ENCODE results near the gene TIMP1. TPM values are rescaled to one million over a fixed set of nuclear protein-coding genes. Genes with fewer than 3 reads are reported as not detected.

TIMP1 gene
- total and polyA plus RNA-seq, 2 of the 13 experiments (the other 11 are each of a cell fraction or from before 2014, with no cell fraction given), result 12.3 to 45.8 TPM

GRCh38 chrX:47586043-47586787 lies 4.0 kb downstream of the TIMP1 start:
- in situ Hi-C loops (cut with HindIII; ENCODE audit: extremely low pct_ligation_motif_present, low pct_unique_long_range_greater_than_20kb) (no loop called here), intact Hi-C loops (cut with micrococcal nuclease; ENCODE audit: unreplicated experiment) (no loop called here)
- ATAC-seq (no peak), FAIRE-seq (no peak), DNase-seq (ENCODE audit: low spot score) (no peak)
- no peaks in the 10 kb centered on the region; a peak in 1 of 5 replicates for H3K27me3 ChIP-seq (ENCODE audit: control insufficient read depth in 1 of 2, insufficient read depth in 2 of 2, low read length in 2 of 2)
- no peaks in the 10 kb centered on the region for H3K79me2 ChIP-seq (ENCODE audit: insufficient read depth, low read length)
- H2AFZ ChIP-seq (ENCODE audit: low read length), result no peak overlapping the region
- no peaks in the 10 kb centered on the region for H3K36me3 ChIP-seq (replicated peaks in 1 of 2; ENCODE audit: control insufficient read depth in 1 of 2, insufficient read depth in 2 of 2, low read length in 2 of 2)
- no peaks in the 10 kb centered on the region for H4K20me1 ChIP-seq (ENCODE audit: insufficient read depth, low read length)
- H3K4me2 ChIP-seq (ENCODE audit: low read depth, low read length), result no peak overlapping the region
- H3K27ac ChIP-seq (ENCODE audit: extremely low read length, insufficient read depth, low read length), result no peak overlapping the region
- POLR2A ChIA-PET, result no interaction called here
- no peak overlapping the region for H3K9ac ChIP-seq (ENCODE audit: insufficient read depth, low read depth, low read length)
- TF ChIP-seq ZNF263 (CRISPR knock-in tag; IDR thresholded peaks at IDR 0.05) (no peak), AGO1 (IDR thresholded peaks at IDR 0.05; ENCODE audit: low read depth, low read length, poor library complexity, severe bottlenecking) (no peak), ZSCAN12 (CRISPR knock-in tag; IDR thresholded peaks at IDR 0.05) (no peak), KDM6A (CRISPR knock-in tag; IDR thresholded peaks at IDR 0.05; ENCODE audit: low read depth) (no peak), POLR2A (IDR thresholded peaks at IDR 0.05; ENCODE audit: insufficient read depth in 1 of 2, low read depth in 2 of 2, low read length in 2 of 2) (no peak), ZNF382 (CRISPR knock-in tag; IDR thresholded peaks at IDR 0.05; ENCODE audit: borderline replicate concordance) (no peak), TRAFD1 (CRISPR knock-in tag; IDR thresholded peaks at IDR 0.05; ENCODE audit: borderline replicate concordance) (no peak), CBX2 (IDR thresholded peaks at IDR 0.05; ENCODE audit: low read depth, low read length) (no peak), CBX2 (CRISPR knock-in tag; IDR thresholded peaks at IDR 0.05; ENCODE audit: low read depth) (no peak), CEBPB (IDR thresholded peaks at IDR 0.05; ENCODE audit: borderline replicate concordance, low read depth, low read length) (no peak), ZFP36L2 (CRISPR knock-in tag; IDR thresholded peaks at IDR 0.05) (no peak), MBNL3 (CRISPR knock-in tag; conservative IDR thresholded peaks at IDR 0.05) (no peak), ZNF629 (CRISPR knock-in tag; conservative IDR thresholded peaks at IDR 0.05) (no peak), ZFP1 (CRISPR knock-in tag; IDR thresholded peaks at IDR 0.05) (no peak), ZNF276 (CRISPR knock-in tag; IDR thresholded peaks at IDR 0.05; ENCODE audit: low read depth) (no peak), ARNT2 (CRISPR knock-in tag; IDR thresholded peaks at IDR 0.05; ENCODE audit: low read depth) (no peak), KLF11 (CRISPR knock-in tag; IDR thresholded peaks at IDR 0.05) (no peak), ZFP82 (CRISPR knock-in tag; IDR thresholded peaks at IDR 0.05; ENCODE audit: borderline replicate concordance) (no peak)
- no TSS peak for BruUV-seq (replicated peaks)
- 83% methylated on average over 2 of the region's 11 CpGs for WGBS (ENCODE audit: low lambda C conversion rate)
- H3K9me3 ChIP-seq (ENCODE audit: low read length), result no peaks in the 10 kb centered on the region
- CTCF ChIA-PET (ENCODE audit: low intra/inter-chr PET ratio, low total read pairs), result no interaction called here
- H3K4me1 ChIP-seq (ENCODE audit: insufficient read depth, low read length), result peaks cover 6% of the 10 kb centered on the region
- no peak overlapping the region for H3K4me3 ChIP-seq (replicated peaks in 1 of 3; ENCODE audit: insufficient read depth in 1 of 3, low read depth in 2 of 3, low read length in 3 of 3)

Measured in HepG2 (cell line).